ENCODE data around the gene DYRK3.

Gene DYRK3

DNA sequence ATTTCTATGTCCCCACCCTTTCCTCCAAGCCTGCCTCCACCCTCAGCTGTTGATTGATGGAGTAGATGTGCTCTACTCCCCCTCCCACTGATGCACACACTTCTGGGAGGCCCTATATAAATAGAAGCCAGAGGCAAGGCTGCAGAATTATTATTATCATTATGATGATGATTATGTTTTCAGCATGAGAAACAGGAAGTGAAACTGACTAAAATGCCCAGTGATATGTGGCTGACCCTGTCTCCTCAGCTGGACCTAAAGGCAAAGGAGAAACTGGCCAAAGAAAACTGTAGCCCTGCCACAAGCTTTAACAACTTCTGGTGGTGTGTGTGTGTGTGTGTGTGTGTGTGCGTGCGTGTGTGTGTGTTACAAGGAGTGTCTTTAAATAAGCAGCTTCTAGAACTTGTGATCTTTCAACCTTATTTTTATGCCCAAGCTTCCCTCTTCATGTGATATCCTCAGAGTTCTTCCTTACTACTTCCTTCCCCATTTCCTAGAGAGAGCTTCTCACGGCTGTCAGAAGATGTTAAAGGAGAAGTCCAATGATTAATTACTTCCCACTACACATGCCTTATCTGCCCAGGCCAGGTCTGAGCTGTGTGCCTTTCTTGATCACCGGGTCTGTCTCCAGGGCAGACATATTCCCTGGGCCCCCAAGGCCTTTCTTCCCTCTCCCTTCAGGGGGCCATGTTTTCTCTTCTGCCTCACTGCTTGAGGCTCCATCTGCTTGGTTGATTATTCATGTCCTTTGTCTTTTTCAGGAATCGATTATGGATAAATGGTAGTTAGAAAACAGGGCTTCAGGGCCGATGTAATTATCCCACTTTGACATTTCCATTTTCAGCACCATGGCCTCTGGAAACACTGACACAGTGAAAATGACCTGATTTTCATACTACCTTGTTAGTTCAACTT lies 37.8 kb downstream of the DYRK3 start:
- DNase-seq (ENCODE audit: low spot score): peak; percentile 45
- in situ Hi-C loops (cut with MboI; ENCODE audit: low pct_unique_long_range_greater_than_20kb, low sequenced_read_pairs, unreplicated experiment): no loop called here
- TF ChIP-seq, protein P1, sequence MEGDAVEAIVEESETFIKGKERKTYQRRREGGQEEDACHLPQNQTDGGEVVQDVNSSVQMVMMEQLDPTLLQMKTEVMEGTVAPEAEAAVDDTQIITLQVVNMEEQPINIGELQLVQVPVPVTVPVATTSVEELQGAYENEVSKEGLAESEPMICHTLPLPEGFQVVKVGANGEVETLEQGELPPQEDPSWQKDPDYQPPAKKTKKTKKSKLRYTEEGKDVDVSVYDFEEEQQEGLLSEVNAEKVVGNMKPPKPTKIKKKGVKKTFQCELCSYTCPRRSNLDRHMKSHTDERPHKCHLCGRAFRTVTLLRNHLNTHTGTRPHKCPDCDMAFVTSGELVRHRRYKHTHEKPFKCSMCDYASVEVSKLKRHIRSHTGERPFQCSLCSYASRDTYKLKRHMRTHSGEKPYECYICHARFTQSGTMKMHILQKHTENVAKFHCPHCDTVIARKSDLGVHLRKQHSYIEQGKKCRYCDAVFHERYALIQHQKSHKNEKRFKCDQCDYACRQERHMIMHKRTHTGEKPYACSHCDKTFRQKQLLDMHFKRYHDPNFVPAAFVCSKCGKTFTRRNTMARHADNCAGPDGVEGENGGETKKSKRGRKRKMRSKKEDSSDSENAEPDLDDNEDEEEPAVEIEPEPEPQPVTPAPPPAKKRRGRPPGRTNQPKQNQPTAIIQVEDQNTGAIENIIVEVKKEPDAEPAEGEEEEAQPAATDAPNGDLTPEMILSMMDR (IDR thresholded peaks at IDR 0.05; ENCODE audit: extremely low read depth, insufficient read depth, missing control alignments): no peak

GRCh38 chr1:206674236-206674635 lies 38.9 kb downstream of the DYRK3 start:
- TF ChIP-seq, protein P1 (IDR thresholded peaks at IDR 0.05; ENCODE audit: extremely low read depth, insufficient read depth, missing control alignments): no peak
- in situ Hi-C loops (cut with MboI; ENCODE audit: low pct_unique_long_range_greater_than_20kb, low sequenced_read_pairs, unreplicated experiment): no loop called here
- DNase-seq (ENCODE audit: low spot score): no peak

DNA sequence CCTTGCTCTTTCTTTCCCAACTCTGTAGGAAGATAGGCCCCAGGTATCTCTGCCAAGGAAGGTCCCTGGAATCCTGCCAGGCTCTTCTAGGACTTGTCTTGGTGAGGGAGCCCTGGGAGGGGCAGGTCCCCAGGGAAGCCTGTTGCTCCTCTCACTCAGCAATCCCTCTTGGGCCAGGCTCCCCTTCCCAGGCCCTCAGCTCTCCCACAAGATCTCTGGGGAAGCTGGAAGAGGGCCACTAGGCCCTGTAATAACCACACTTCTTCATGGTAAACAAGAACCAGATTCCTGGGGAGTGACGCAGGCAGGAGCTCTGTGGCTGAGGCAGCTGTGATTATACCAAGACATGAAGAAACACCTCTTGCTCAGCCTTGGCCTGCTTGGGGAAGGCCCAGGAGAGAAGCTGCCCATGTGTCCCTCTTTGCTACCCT lies 39.4 kb downstream of the DYRK3 start:
- TF ChIP-seq, protein P1 (IDR thresholded peaks at IDR 0.05; ENCODE audit: extremely low read depth, insufficient read depth, missing control alignments): no peak
- no peak for DNase-seq (ENCODE audit: low spot score)
- in situ Hi-C loops (cut with MboI; ENCODE audit: low pct_unique_long_range_greater_than_20kb, low sequenced_read_pairs, unreplicated experiment): no loop called here

GRCh38 chr1:206676499-206676898 lies 41.2 kb downstream of the DYRK3 start:
- in situ Hi-C loops (cut with MboI; ENCODE audit: low pct_unique_long_range_greater_than_20kb, low sequenced_read_pairs, unreplicated experiment): no loop called here
- TF ChIP-seq, protein P1 (IDR thresholded peaks at IDR 0.05; ENCODE audit: extremely low read depth, insufficient read depth, missing control alignments): no peak
- no peak for DNase-seq (ENCODE audit: low spot score)

DNA sequence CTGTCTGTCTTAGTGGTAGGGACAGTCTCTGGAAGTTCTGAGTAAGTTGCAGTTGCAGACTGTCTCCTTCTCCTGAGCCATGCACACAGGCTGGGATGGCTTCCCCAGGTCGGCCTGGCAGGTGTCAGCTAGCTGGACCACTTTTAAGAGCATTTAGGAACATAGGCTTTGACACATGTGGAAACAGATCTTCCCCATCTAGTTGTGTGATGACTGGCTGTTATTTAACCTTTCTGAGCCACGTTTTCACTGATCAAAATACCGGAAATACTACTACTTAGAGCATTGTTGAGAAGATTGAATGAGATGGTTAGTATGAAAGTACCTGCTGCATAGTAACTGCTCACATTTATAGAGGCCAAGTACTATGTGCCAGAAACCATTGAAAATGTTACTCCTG lies 43.2 kb downstream of the DYRK3 start:
- TF ChIP-seq, protein P1 (IDR thresholded peaks at IDR 0.05; ENCODE audit: extremely low read depth, insufficient read depth, missing control alignments): no peak
- DNase-seq (ENCODE audit: low spot score): no peak
- in situ Hi-C loops (cut with MboI; ENCODE audit: low pct_unique_long_range_greater_than_20kb, low sequenced_read_pairs, unreplicated experiment): no loop called here

- TF ChIP-seq, protein P1 (IDR thresholded peaks at IDR 0.05; ENCODE audit: extremely low read depth, insufficient read depth, missing control alignments): no peak
- in situ Hi-C loops (cut with MboI; ENCODE audit: low pct_unique_long_range_greater_than_20kb, low sequenced_read_pairs, unreplicated experiment): no loop called here
- peak; percentile 72 for DNase-seq (ENCODE audit: low spot score)
Measured at GRCh38 chr1:206679738-206680211, 44.4 kb downstream of the DYRK3 start.

All from GM13977 (cell line).